Thoracic aorta (tissue), 2 donors: ENCODE results near the gene CR2. TPM values are rescaled to one million over a fixed set of nuclear protein-coding genes. Genes with fewer than 3 reads are reported as not detected.
A peak's percentile ranks its signal among the peaks of the same experiment; 100 is the strongest.

Source experiments
- ATAC-seq: fragments of 150-250 bp; one replicate; pipeline ENCODE4 v1.8.0; 2017; ENCODE audit warnings: low read depth; ENCODE audit not compliant: insufficient number of reproducible peaks, low FRiP score
- DNase-seq: peaks from one replicate; pipeline ENCODE4 v3.0.0-alpha.2; 2020; ENCODE audit warnings: low spot score
- H3K27ac ChIP-seq, 2 donors: fragments of 200-600 bp; sonication (generic); 1 replicate in 1 of 2; 2 replicates in 1 of 2; pipeline ENCODE4 v1.5.1; 2016; ENCODE audit warnings: mild to moderate bottlenecking in 2 of 2, moderate library complexity in 2 of 2
- H3K27me3 ChIP-seq: fragments of 200-600 bp; sonication (generic); replicated peaks from 2 replicates; pipeline ENCODE4 v1.6.0; 2016; ENCODE audit warnings: mild to moderate bottlenecking; ENCODE audit not compliant: insufficient read depth
- H3K36me3 ChIP-seq: fragments of 200-600 bp; sonication (generic); one replicate; pipeline ENCODE4 v1.5.1; 2016
- H3K4me1 ChIP-seq, 2 donors: fragments of 200-600 bp; sonication (generic); 1 replicate in 1 of 2; 2 replicates in 1 of 2; pipeline versions ENCODE4 v1.5.1 to v1.6.0; 2016; ENCODE audit warnings: low read depth in 2 of 2, mild to moderate bottlenecking in 1 of 2; ENCODE audit not compliant: control insufficient read depth in 1 of 2
- H3K4me3 ChIP-seq: fragments of 200-600 bp; sonication (generic); 2 replicates; pipeline ENCODE4 v1.5.1; 2016; ENCODE audit warnings: mild to moderate bottlenecking
- H3K9me3 ChIP-seq: fragments of 200-600 bp; sonication (generic); 2 replicates; pipeline ENCODE4 v1.5.1; 2016
- total RNA-seq, 2 donors: library from RNA; depleted of rRNA; stranded (reverse); fragments of >200 nt; gene quantifications; one replicate each; pipeline versions ENCODE4 v1.1.0 to v1.2.3, GENCODE V29; 2016
- TF ChIP-seq, protein P1 (sequence below): fragments of 200-600 bp; sonication (generic); IDR thresholded peaks from one replicate; pipeline ENCODE4 v1.5.1; 2019; ENCODE audit warnings: antibody characterized with exemption

CR2 gene
- under 1 TPM in 1 of 2 donors, not detected in 1; 0.21 TPM for total RNA-seq

DNA sequence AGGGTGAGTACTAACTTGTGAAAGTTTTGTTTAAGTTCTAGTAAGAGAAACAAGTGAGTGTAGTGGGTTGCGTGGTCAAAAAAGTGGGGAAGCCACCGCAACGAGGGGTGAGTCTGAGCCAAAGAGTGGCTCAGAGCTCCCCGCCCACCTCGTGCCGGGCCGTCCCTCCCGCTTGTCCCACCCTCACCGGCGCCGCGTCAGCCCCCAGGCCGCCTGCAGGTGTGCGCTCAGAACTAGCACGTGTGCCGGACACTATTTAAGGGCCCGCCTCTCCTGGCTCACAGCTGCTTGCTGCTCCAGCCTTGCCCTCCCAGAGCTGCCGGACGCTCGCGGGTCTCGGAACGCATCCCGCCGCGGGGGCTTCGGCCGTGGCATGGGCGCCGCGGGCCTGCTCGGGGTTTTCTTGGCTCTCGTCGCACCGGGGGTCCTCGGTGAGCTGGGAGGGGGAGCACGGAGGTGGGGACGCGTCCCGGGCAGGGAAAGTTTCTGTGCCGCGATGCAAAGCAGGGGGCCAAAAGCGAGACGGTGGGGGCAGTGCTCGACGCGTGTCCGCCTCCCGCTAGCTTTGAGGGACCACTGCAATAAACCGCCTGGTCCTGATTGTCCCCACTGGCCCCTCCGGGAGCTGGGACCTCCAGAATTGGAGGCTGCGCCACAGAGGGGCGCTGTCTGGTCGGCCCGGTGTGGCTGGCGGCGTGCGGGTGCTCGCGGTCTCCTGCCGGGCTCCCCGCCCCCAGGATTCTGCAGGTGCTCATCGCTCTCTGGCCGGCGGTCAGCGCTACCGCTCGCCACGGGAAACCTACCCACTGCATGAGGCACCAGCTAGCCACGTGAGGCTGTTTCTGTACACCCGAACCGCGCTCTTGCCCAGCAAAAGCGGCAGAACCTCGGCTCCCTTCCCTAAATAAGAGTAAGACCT lies at the start of gene CR2:
Gene CR2 (plus strand): TSS at position 283 of the 919 bp plus-strand sequence. CDS start 91 bp downstream, at position 374.
- ATAC-seq = no peak

DNA sequence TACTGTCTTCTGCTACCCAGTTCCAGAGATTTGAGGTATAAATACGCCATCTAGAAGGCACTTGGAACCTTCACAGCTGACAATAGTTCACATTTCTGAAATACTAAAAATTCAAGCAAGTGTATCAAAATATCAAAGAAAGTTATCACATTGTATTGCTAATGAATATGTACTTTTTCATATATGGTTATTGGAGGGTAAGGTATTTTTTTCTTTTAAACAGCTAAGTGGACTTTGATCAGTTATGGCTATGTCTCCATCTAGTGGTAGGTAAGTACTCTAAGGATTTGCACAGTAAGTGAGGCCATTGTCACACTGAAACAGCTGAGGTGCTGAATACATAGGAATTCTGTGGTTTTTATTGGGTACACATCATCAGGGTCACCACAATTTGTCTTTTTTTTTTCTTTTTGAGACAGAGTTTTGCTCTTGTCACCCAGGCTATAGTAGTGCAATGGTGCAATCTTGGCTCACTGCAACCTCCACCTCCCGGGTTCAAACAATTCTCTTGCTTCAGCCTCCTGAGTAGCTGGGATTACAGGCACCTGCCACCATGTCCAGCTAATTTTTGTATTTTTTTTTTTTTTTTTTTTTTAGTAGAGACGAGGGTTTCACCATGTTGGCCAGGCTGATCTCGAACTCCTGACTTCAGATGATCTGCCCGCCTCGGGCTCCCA lies 49.1 kb upstream of the CR2 start:
- Histone ChIP-seq H3K4me3 (no peak overlapping the region), H3K27me3 (no peaks in the 10 kb centered on the region), H3K27ac (no peak overlapping the region), H3K4me1 (no peaks in the 10 kb centered on the region), H3K36me3 (no peaks in the 10 kb centered on the region), H3K9me3 (no peaks in the 10 kb centered on the region)
- ATAC-seq (peak; percentile 87), DNase-seq (no peak)
- TF ChIP-seq, protein P1, sequence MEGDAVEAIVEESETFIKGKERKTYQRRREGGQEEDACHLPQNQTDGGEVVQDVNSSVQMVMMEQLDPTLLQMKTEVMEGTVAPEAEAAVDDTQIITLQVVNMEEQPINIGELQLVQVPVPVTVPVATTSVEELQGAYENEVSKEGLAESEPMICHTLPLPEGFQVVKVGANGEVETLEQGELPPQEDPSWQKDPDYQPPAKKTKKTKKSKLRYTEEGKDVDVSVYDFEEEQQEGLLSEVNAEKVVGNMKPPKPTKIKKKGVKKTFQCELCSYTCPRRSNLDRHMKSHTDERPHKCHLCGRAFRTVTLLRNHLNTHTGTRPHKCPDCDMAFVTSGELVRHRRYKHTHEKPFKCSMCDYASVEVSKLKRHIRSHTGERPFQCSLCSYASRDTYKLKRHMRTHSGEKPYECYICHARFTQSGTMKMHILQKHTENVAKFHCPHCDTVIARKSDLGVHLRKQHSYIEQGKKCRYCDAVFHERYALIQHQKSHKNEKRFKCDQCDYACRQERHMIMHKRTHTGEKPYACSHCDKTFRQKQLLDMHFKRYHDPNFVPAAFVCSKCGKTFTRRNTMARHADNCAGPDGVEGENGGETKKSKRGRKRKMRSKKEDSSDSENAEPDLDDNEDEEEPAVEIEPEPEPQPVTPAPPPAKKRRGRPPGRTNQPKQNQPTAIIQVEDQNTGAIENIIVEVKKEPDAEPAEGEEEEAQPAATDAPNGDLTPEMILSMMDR = peak; percentile 58

More for the DNA sequence above, at the start of gene CR2:
- TF ChIP-seq, protein P1 = no peak
- Histone ChIP-seq H3K4me1 (peaks cover 12% of the 10 kb centered on the region in 2 donors), H3K9me3 (no peaks in the 10 kb centered on the region), H3K27me3 (no peaks in the 10 kb centered on the region), H3K27ac (no peak within 1 kb of the TSS), H3K36me3 (no peaks in the 10 kb centered on the region), H3K4me3 (peak within 1 kb of the TSS; percentile 72)
- no peak for DNase-seq

DNA sequence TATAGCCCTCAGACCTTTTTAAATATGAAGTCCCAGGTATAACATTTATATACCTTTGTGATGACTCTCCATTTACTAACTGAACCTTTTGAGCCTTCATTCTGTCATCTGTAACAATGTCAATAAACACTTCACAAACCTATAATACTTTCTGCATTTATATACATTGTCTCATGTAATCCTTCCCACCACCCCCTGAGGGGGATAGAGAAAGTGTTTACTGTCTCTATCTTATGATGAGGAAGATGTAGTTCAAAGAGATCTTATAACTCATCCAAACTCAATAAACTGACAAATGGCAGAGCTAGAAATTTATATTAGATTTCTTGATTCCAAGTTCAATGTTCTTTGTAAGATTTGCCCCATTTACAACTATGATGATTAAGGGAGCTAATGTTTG lies 48.3 kb upstream of the CR2 start:
- ATAC-seq = no peak
- H3K9me3 ChIP-seq = no peaks in the 10 kb centered on the region
- no peaks in the 10 kb centered on the region for H3K27me3 ChIP-seq
- TF ChIP-seq, protein P1 = no peak
- DNase-seq = no peak
- no peaks in the 10 kb centered on the region for H3K4me1 ChIP-seq
- H3K27ac ChIP-seq = no peak overlapping the region
- H3K4me3 ChIP-seq = no peak overlapping the region
- no peaks in the 10 kb centered on the region for H3K36me3 ChIP-seq

DNA sequence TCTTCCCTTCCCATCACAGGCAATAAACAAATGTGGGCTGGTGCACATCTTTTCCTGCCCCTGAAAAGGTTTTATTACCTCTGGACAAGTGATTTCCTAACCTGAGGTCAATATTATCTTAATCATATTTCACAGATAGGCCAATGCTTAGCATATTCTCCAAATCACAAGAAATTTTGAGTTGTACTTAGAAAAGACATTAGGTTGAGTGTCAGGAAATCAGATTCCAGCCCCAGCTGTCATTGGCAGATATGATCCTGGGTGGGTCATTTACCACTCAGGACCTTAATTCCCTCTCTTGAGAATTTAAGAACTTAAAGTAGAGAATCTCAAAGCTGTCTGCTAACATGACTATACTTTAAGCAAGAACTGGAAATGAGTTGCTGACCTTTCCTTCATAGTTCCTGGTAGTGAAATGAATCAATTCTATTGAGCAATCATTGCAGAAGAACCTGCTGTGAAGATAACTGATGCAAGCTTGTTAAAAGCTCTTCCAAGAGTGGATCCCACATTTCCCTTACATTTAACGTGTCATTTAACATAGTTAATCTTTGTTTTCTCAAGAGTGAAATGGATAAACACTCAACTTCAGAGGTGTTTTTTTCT lies 46.4 kb upstream of the CR2 start:
- no peaks in the 10 kb centered on the region for H3K4me1 ChIP-seq
- H3K9me3 ChIP-seq = no peaks in the 10 kb centered on the region
- H3K4me3 ChIP-seq = no peak overlapping the region
- H3K27ac ChIP-seq = no peak overlapping the region
- no peak for ATAC-seq
- no peak for DNase-seq
- no peaks in the 10 kb centered on the region for H3K36me3 ChIP-seq
- TF ChIP-seq, protein P1 = no peak
- H3K27me3 ChIP-seq = no peaks in the 10 kb centered on the region

DNA sequence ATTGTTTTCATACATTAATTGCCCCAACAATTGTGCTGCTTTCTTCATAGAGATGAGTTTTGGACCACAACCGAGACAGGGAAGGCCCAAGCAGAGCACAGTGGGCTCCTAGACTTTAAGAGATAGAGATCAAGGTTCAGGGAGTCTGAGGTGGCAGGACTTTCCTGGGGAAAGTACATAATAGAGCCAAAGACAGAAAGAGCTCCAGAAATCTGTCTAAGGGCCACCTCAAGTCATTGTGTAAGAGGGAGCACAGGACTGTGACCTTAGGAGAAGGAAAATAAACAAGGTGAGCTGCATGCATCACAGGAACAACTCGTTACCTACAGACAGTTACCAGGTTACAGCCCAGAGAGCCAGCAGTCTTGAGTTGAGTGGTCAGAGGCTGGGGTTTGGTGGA lies 41.3 kb upstream of the CR2 start:
- H3K27me3 ChIP-seq = no peaks in the 10 kb centered on the region
- no peaks in the 10 kb centered on the region for H3K36me3 ChIP-seq
- no peaks in the 10 kb centered on the region for H3K9me3 ChIP-seq
- DNase-seq = no peak
- no peak for ATAC-seq
- H3K4me3 ChIP-seq = no peak overlapping the region
- TF ChIP-seq, protein P1 = no peak
- no peak overlapping the region for H3K27ac ChIP-seq
- H3K4me1 ChIP-seq = no peaks in the 10 kb centered on the region
